HCT116 (cell line): ENCODE data around the gene SCGN. TPM values are rescaled to one million over a fixed set of nuclear protein-coding genes. Genes with fewer than 3 reads are reported as not detected.

Source experiments
- ATAC-seq: fragments of 200-7000 bp; cut with Tn5 transposase; 2 replicates; pipeline ENCODE4 v1.9.1; 2020; ENCODE audit warnings: mild to moderate bottlenecking, moderate library complexity
- BruUV-seq: library from RNA; stranded (reverse); fragments of 400-500 nt; replicated peaks from 2 replicates; lab custom pipeline; 2021; lab: Mats Ljungman, UMichigan
- CTCF ChIA-PET: fragments of 300-600 bp; sonication (Branson Sonifier 250); formaldehyde crosslinking; loops from one replicate; lab custom pipeline; 2021; ENCODE audit warnings: antibody characterized with exemption; lab: Charles Lee
- POLR2A ChIA-PET: fragments of 300-600, 350-600 bp; sonication (Branson Sonifier 250); formaldehyde crosslinking; loops from one replicate; lab custom pipeline; 2021; ENCODE audit warnings: antibody characterized with exemption; lab: Charles Lee
- RAD21 ChIA-PET, 2 experiments: fragments of 300-600 bp; sonication (Branson Sonifier 250); formaldehyde crosslinking; loops; one replicate each; lab custom pipeline; 2023; ENCODE audit warnings: low total read pairs in 2 of 2; ENCODE audit not compliant: uncharacterized antibody in 2 of 2, unreplicated experiment in 2 of 2, low non-redundant PET in 1 of 2; lab: Charles Lee
- DNase-seq: peaks from one replicate; pipeline ENCODE4 v3.0.0-alpha.2; 2010; ENCODE audit warnings: low read depth, low spot score
- H2AFZ ChIP-seq: fragments of 200-600 bp; shearing (Covaris generic), sonication (generic); 2 replicates; pipeline ENCODE4 v1.6.1; 2017; ENCODE audit warnings: low read depth, mixed run types, mixed read lengths, antibody characterized with exemption, low read length; ENCODE audit not compliant: poor library complexity, severe bottlenecking
- H3K27ac ChIP-seq: 2 replicates; pipeline ENCODE4 v1.5.1; 2012; ENCODE audit warnings: low read depth, low read length
- H3K27me3 ChIP-seq: fragments of 200-600 bp; sonication (generic); 2 replicates; pipeline ENCODE4 v1.6.1; 2016; ENCODE audit warnings: mixed run types, low read length, mixed read lengths; ENCODE audit not compliant: insufficient read depth
- H3K36me3 ChIP-seq, 2 experiments: fragments of 200-500 bp in 1 of 2; fragments of 200-600 bp in 1 of 2; sonication (Bioruptor generic) in 1 of 2; sonication (generic) in 1 of 2; 2 replicates each; pipeline versions ENCODE4 v1.5.1 to v1.6.1; 2014 to 2016; ENCODE audit warnings: low read length in 2 of 2, inconsistent platforms in 1 of 2, mixed read lengths in 1 of 2, mixed run types in 1 of 2; ENCODE audit not compliant: insufficient read depth in 2 of 2, control insufficient read depth in 1 of 2
- H3K4me1 ChIP-seq, 2 experiments: fragments of 200-600 bp in 1 of 2; sonication (generic) in 1 of 2; 2 replicates each; pipeline versions ENCODE4 v1.5.1 to v1.6.1; 2012 to 2017; ENCODE audit warnings: low read length in 2 of 2, inconsistent platforms in 1 of 2, mild to moderate bottlenecking in 1 of 2, mixed read lengths in 1 of 2, mixed run types in 1 of 2, moderate library complexity in 1 of 2; ENCODE audit not compliant: insufficient read depth in 2 of 2, control insufficient read depth in 1 of 2
- H3K4me2 ChIP-seq: fragments of 200-600 bp; sonication (generic); 2 replicates; pipeline ENCODE4 v1.6.1; 2017; ENCODE audit warnings: mixed run types, low read length, mixed read lengths
- H3K4me3 ChIP-seq, 2 experiments: fragments of 200-600 bp in 1 of 2; sonication (generic) in 1 of 2; replicated peaks in 1 of 2; 2 replicates each; pipeline ENCODE4 v1.5.1; 2011 to 2016; ENCODE audit warnings: low read length in 2 of 2, control low read depth in 1 of 2, low read depth in 1 of 2, mild to moderate bottlenecking in 1 of 2, mixed read lengths in 1 of 2, mixed run types in 1 of 2
- H3K79me2 ChIP-seq: fragments of 200-600 bp; sonication (generic); 2 replicates; pipeline ENCODE4 v1.6.1; 2017; ENCODE audit warnings: mild to moderate bottlenecking, mixed run types, low read length, moderate library complexity, mixed read lengths; ENCODE audit not compliant: insufficient read depth
- H3K9ac ChIP-seq: fragments of 200-600 bp; sonication (generic); 2 replicates; pipeline ENCODE4 v1.6.1; 2016; ENCODE audit warnings: low read length, mixed read lengths
- H3K9me2 ChIP-seq: fragments of 200-600 bp; sonication (generic), shearing (Covaris generic); 2 replicates; pipeline ENCODE4 v1.6.1; 2017; ENCODE audit warnings: mixed run types, mild to moderate bottlenecking, moderate library complexity; ENCODE audit not compliant: insufficient read depth
- H3K9me3 ChIP-seq, 2 experiments: fragments of 200-500 bp in 1 of 2; fragments of 200-600 bp in 1 of 2; sonication (Bioruptor generic) in 1 of 2; sonication (generic) in 1 of 2; 2 replicates each; pipeline ENCODE4 v1.6.1; 2014 to 2017; ENCODE audit warnings: low read length in 2 of 2, mixed read lengths in 2 of 2, inconsistent platforms in 1 of 2, low read depth in 1 of 2, mild to moderate bottlenecking in 1 of 2, mixed run types in 1 of 2, moderate library complexity in 1 of 2; ENCODE audit not compliant: control insufficient read depth in 1 of 2, insufficient read depth in 1 of 2
- H4K20me1 ChIP-seq: fragments of 200-600 bp; sonication (generic), shearing (Covaris generic); 2 replicates; pipeline ENCODE4 v1.6.1; 2017; ENCODE audit warnings: mixed run types, mild to moderate bottlenecking, moderate library complexity; ENCODE audit not compliant: insufficient read depth
- ATF3 ChIP-seq: IDR thresholded peaks from 2 replicates; pipeline ENCODE4 v1.6.1; 2012
- CBX3 ChIP-seq: IDR thresholded peaks from 2 replicates; pipeline ENCODE4 v1.6.1; 2012; ENCODE audit warnings: low read depth
- ELF1 ChIP-seq: IDR thresholded peaks from 2 replicates; pipeline ENCODE4 v1.6.1; 2012; ENCODE audit warnings: low read depth, borderline replicate concordance
- EZH2 ChIP-seq: fragments of 200-600 bp; sonication (generic); IDR thresholded peaks from 2 replicates; pipeline ENCODE4 v1.6.1; 2017; ENCODE audit warnings: antibody characterized with exemption, mixed run types
- FOSL1 ChIP-seq: IDR thresholded peaks from 2 replicates; pipeline ENCODE4 v1.6.1; 2012; ENCODE audit warnings: low read depth
- MAX ChIP-seq: IDR thresholded peaks from 2 replicates; pipeline ENCODE4 v1.6.1; 2012
- POLR2A ChIP-seq: IDR thresholded peaks from 2 replicates; pipeline ENCODE4 v1.7.0; 2011; ENCODE audit warnings: borderline replicate concordance; ENCODE audit not compliant: insufficient read depth, insufficient read length; ENCODE audit errors: extremely low read depth
- REST ChIP-seq: IDR thresholded peaks from 2 replicates; pipeline ENCODE4 v1.6.1; 2012; ENCODE audit warnings: low read depth
- SRF ChIP-seq: IDR thresholded peaks from 2 replicates; pipeline ENCODE4 v1.6.1; 2012; ENCODE audit warnings: low read depth
- YY1 ChIP-seq: IDR thresholded peaks from 2 replicates; pipeline ENCODE4 v1.6.1; 2011; ENCODE audit warnings: low read length, low read depth, moderate library complexity, mild to moderate bottlenecking; ENCODE audit not compliant: insufficient replicate concordance; ENCODE audit errors: extremely low read depth
- ZBTB33 ChIP-seq: IDR thresholded peaks from 2 replicates; pipeline ENCODE4 v1.6.1; 2011; ENCODE audit warnings: mild to moderate bottlenecking, low read length, moderate library complexity; ENCODE audit not compliant: insufficient replicate concordance; ENCODE audit errors: extremely low read depth
- ZFX ChIP-seq: fragments of 450-650 bp; IDR thresholded peaks from 2 replicates; pipeline ENCODE4 v1.6.1; 2017
- intact Hi-C: fragments of 100-400 bp; cut with micrococcal nuclease; formaldehyde crosslinking; loops from 2 replicates; pipeline ENCODE4 v1.10.0; 2022
- total RNA-seq: library from RNA; stranded (reverse); gene quantifications from one replicate; pipeline ENCODE4 v1.2.1, GENCODE V29; 2021; ENCODE audit not compliant: unreplicated experiment

The SCGN gene
- total RNA-seq, 1 experiment from 2014 or later: not detected

- Histone ChIP-seq H3K4me1 (no peaks in the 10 kb centered on the region), H3K27ac (no peak overlapping the region), H3K4me3 (no peak overlapping the region), H4K20me1 (no peaks in the 10 kb centered on the region), H3K9me2 (no peaks in the 10 kb centered on the region), H2AFZ (no peak overlapping the region), H3K9ac (no peak overlapping the region), H3K4me2 (no peak overlapping the region), H3K36me3 (no peaks in the 10 kb centered on the region), H3K9me3 (no peaks in the 10 kb centered on the region), H3K27me3 (no peaks in the 10 kb centered on the region), H3K79me2 (no peaks in the 10 kb centered on the region)
- TF ChIP-seq CBX3 (no peak), EZH2 (no peak), MAX (no peak), REST (no peak), ZFX (no peak), YY1 (no peak), ZBTB33 (no peak), POLR2A (no peak), ATF3 (no peak), ELF1 (no peak), SRF (no peak), FOSL1 (no peak)
- ChIA-PET CTCF (no interaction called here), RAD21 (no interaction called here), POLR2A (no interaction called here)
- intact Hi-C loops: no loop called here
- DNase-seq (no peak), ATAC-seq (no peak)
- BruUV-seq: no TSS peak
Observed at GRCh38 chr6:25701807-25702206, 49.8 kb downstream of the SCGN start.
